GM18505 (cell line): ENCODE data around the gene RPL37A.

Source experiments
- ATAC-seq: cut with Tn5 transposase; IDR thresholded peaks from one replicate; pipeline ENCODE4 v1.9.1; 2021; ENCODE audit not compliant: unreplicated experiment
- POLR2A ChIP-seq: IDR thresholded peaks from 4 replicates; pipeline ENCODE4 v1.6.1; 2011; ENCODE audit warnings: borderline replicate concordance; ENCODE audit not compliant: insufficient read depth, insufficient read length; ENCODE audit errors: extremely low read depth

The RPL37A gene

DNA sequence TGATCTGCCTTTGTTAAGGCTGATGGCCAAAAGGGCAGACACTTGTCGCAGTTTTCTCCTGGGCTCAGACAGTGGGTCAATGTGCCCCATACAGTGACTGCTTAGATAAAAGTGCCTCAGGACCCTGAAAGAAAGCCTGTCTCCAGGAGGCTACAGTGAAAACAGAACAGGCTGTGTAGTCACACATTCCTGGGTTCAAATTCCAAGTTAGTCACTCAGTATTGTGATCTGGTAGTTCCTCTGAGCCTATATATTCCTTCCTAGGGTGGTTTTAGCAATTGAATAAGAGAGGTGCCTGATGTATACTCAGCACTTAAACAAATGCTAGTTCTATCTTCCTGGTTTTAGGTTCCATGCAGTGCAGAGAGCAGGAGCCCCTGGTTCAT, 54.4 kb downstream of the RPL37A start:
- no peak for TF ChIP-seq POLR2A
- ATAC-seq, result no peak
